GM12878 (cell line): ENCODE data around the gene SLC24A4. TPM values are rescaled to one million over a fixed set of nuclear protein-coding genes. Genes with fewer than 3 reads are reported as not detected.

Experiments used
- ATAC-seq: fragments of 200-7000 bp; cut with Tn5 transposase; 3 replicates; pipeline ENCODE4 v1.9.1; 2020; ENCODE audit warnings: mild to moderate bottlenecking, moderate library complexity
- BruUV-seq: library from RNA; stranded (reverse); fragments of 400-500 nt; replicated peaks from 2 replicates; lab custom pipeline; 2021; lab: Mats Ljungman, UMichigan
- CTCF ChIA-PET: fragments of 300-600 bp; sonication (Branson Sonifier 250); formaldehyde crosslinking; extraction: SDS; loops from one replicate; lab custom pipeline; 2021; ENCODE audit warnings: inconsistent platforms; lab: Yijun Ruan, JAX
- POLR2A ChIA-PET: fragments of 350-600 bp; formaldehyde crosslinking; extraction: SDS; loops from one replicate; lab custom pipeline; 2021; ENCODE audit warnings: inconsistent platforms; lab: Charles Lee
- RAD21 ChIA-PET: fragments of 300-600 bp; sonication (Branson Sonifier 250); formaldehyde crosslinking; loops from one replicate; lab custom pipeline; 2023; ENCODE audit warnings: antibody characterized with exemption; ENCODE audit not compliant: unreplicated experiment; lab: Charles Lee
- SMC1A ChIA-PET: fragments of 300-600 bp; sonication (Branson Sonifier 250); formaldehyde crosslinking; loops from one replicate; lab custom pipeline; 2023; ENCODE audit not compliant: unreplicated experiment, uncharacterized antibody; lab: Charles Lee
- DNase-seq: peaks from one replicate; pipeline ENCODE4 v3.0.0-alpha.2; 2011; ENCODE audit warnings: low read depth, low spot score
- FAIRE-seq: peaks from 3 replicates; lab custom pipeline; 2011; peaks lifted over from hg19 to GRCh38; lab: Jason Lieb, UNC
- H2AFZ ChIP-seq: 2 replicates; pipeline ENCODE4 v1.6.0; 2011; ENCODE audit warnings: low read depth, low read length, control low read depth; ENCODE audit not compliant: control insufficient read depth
- H3K27ac ChIP-seq: 2 replicates; pipeline ENCODE4 v1.5.1; 2011; ENCODE audit warnings: control low read depth; ENCODE audit not compliant: control insufficient read depth, insufficient read depth
- H3K27me3 ChIP-seq, 2 experiments: replicated peaks in 1 of 2; 2 replicates each; pipeline versions ENCODE4 v1.6.0 to v1.6.1; 2011; ENCODE audit warnings: low read length in 1 of 2; ENCODE audit not compliant: control insufficient read depth in 2 of 2, insufficient read depth in 2 of 2
- H3K36me3 ChIP-seq, 2 experiments: 2 replicates each; pipeline ENCODE4 v1.5.1; 2011; ENCODE audit warnings: low read length in 1 of 2; ENCODE audit not compliant: control insufficient read depth in 2 of 2, insufficient read depth in 2 of 2
- H3K4me1 ChIP-seq: 2 replicates; pipeline ENCODE4 v1.6.1; 2011; ENCODE audit warnings: mild to moderate bottlenecking, low read length, moderate library complexity, mixed read lengths; ENCODE audit not compliant: control insufficient read depth, insufficient read depth
- H3K4me2 ChIP-seq: 2 replicates; pipeline ENCODE4 v1.6.0; 2011; ENCODE audit warnings: control low read depth; ENCODE audit not compliant: control insufficient read depth, insufficient read depth
- H3K4me3 ChIP-seq: fragments of 200-600 bp; sonication (generic); 2 replicates; pipeline ENCODE4 v1.5.1; 2016
- H3K79me2 ChIP-seq: 2 replicates; pipeline ENCODE4 v1.6.0; 2011; ENCODE audit warnings: low read length; ENCODE audit not compliant: control insufficient read depth, insufficient read depth
- H3K9ac ChIP-seq: 2 replicates; pipeline ENCODE4 v1.8.0; 2011; ENCODE audit warnings: low read length, control low read depth, mixed read lengths; ENCODE audit not compliant: control insufficient read depth, insufficient read depth
- H3K9me3 ChIP-seq: replicated peaks from 3 replicates; pipeline ENCODE4 v1.5.1; 2011; ENCODE audit warnings: mild to moderate bottlenecking, low read length; ENCODE audit not compliant: control insufficient read depth, insufficient read depth
- H4K20me1 ChIP-seq: 2 replicates; pipeline ENCODE4 v1.6.0; 2011; ENCODE audit not compliant: control insufficient read depth, insufficient read depth
- CREB1 ChIP-seq: IDR thresholded peaks from 2 replicates; pipeline ENCODE4 v1.6.1; 2012; ENCODE audit warnings: low read depth, mild to moderate bottlenecking, inconsistent platforms
- CREM ChIP-seq: IDR thresholded peaks from 2 replicates; pipeline ENCODE4 v1.6.1; 2014; ENCODE audit warnings: antibody characterized with exemption, low read depth
- EED ChIP-seq: sonication (generic); IDR thresholded peaks from 2 replicates; pipeline ENCODE4 v1.6.1; 2016; ENCODE audit warnings: antibody characterized with exemption, low read depth
- FOXK2 ChIP-seq: fragments of 450-650 bp; IDR thresholded peaks from 2 replicates; pipeline ENCODE4 v1.6.1; 2017; ENCODE audit warnings: mild to moderate bottlenecking, moderate library complexity
- HDAC2 ChIP-seq: fragments of 200-600 bp; sonication (generic); IDR thresholded peaks from 2 replicates; pipeline ENCODE4 v1.6.1; 2017
- HDGF ChIP-seq: fragments of 450-650 bp; IDR thresholded peaks from 2 replicates; pipeline ENCODE4 v1.6.1; 2016; ENCODE audit warnings: antibody characterized with exemption
- IKZF2 ChIP-seq, 2 experiments: fragments of 450-650 bp; IDR thresholded peaks; 2 replicates each; pipeline ENCODE4 v1.6.1; 2017; ENCODE audit warnings: mild to moderate bottlenecking in 2 of 2, moderate library complexity in 2 of 2
- MXI1 ChIP-seq: fragments of 150-350 bp; IDR thresholded peaks from 2 replicates; pipeline ENCODE4 v1.6.1; 2011; ENCODE audit warnings: low read depth, mild to moderate bottlenecking, inconsistent platforms, low read length, improper control_type of control experiment
- MYC ChIP-seq: IDR thresholded peaks from 2 replicates; pipeline ENCODE4 v1.6.1; 2011; ENCODE audit warnings: mild to moderate bottlenecking, low read length, moderate library complexity, inconsistent platforms; ENCODE audit not compliant: insufficient read depth, insufficient replicate concordance, insufficient read length, severe bottlenecking
- NBN ChIP-seq: fragments of 450-650 bp; IDR thresholded peaks from 2 replicates; pipeline ENCODE4 v1.6.1; 2016
- POLR2A ChIP-seq: IDR thresholded peaks from 2 replicates; pipeline ENCODE4 v1.6.1; 2011; ENCODE audit warnings: low read depth, mild to moderate bottlenecking, low read length
- RUNX3 ChIP-seq: IDR thresholded peaks from 2 replicates; pipeline ENCODE4 v1.6.1; 2012; ENCODE audit warnings: low read length, inconsistent platforms
- SUPT20H ChIP-seq: IDR thresholded peaks from 2 replicates; pipeline ENCODE4 v1.6.1; 2011; ENCODE audit warnings: low read depth, mild to moderate bottlenecking, low read length, moderate library complexity, borderline replicate concordance; ENCODE audit not compliant: control insufficient read depth
- TBL1XR1 ChIP-seq: IDR thresholded peaks from 2 replicates; pipeline ENCODE4 v1.6.1; 2012; ENCODE audit warnings: low read depth, low read length, improper control_type of control experiment
- WRNIP1 ChIP-seq: IDR thresholded peaks from 2 replicates; pipeline ENCODE4 v1.6.1; 2011; ENCODE audit warnings: low read depth, low read length, improper control_type of control experiment, borderline replicate concordance
- ZZZ3 ChIP-seq: IDR thresholded peaks from 2 replicates; pipeline ENCODE4 v1.6.1; 2011; ENCODE audit warnings: low read depth; ENCODE audit not compliant: control insufficient read depth, insufficient read length
- in situ Hi-C: fragments of 300-500 bp; cut with MboI; formaldehyde crosslinking; loops from 9 replicates; pipeline ENCODE4 v1.14.3; 2018; ENCODE audit warnings: mixed read lengths
- intact Hi-C: fragments of 100-400 bp; cut with micrococcal nuclease; formaldehyde crosslinking; loops from one replicate; pipeline ENCODE4 v1.14.2; 2022; ENCODE audit not compliant: unreplicated experiment
- polyA plus RNA-seq, 11 experiments: library from polyadenylated mRNA; depleted of rRNA in 4 of 11; unstranded in 6 of 11; stranded (reverse) in 5 of 11; fragments of >200 nt; fragmentation: Nextera tagmentation in 4 of 11; fragmentation: Illumina TruSeq in 1 of 11; extraction: Ambion mirVana in 4 of 11; extraction: Trizol in 1 of 11; gene quantifications; 1 replicate in 1 of 11; 2 replicates in 10 of 11; pipeline versions ENCODE4 v1.2.1 to v1.2.3, GENCODE V29; 2011 to 2016; ENCODE audit warnings: inconsistent platforms in 2 of 11, missing spikeins in 2 of 11, low read depth in 1 of 11
- total RNA-seq, 4 experiments: library from RNA; depleted of rRNA in 3 of 4; stranded (reverse); fragments of >200 nt in 3 of 4; fragmentation: Illumina TruSeq in 1 of 4; extraction: Trizol in 1 of 4; gene quantifications; 2 replicates each; pipeline versions ENCODE4 v1.2.1 to v1.2.3, GENCODE V29; 2013 to 2021
- TF ChIP-seq, protein P1 (sequence below): fragments of 450-650 bp; conservative IDR thresholded peaks from 2 replicates; pipeline ENCODE4 v1.6.1; 2017; ENCODE audit warnings: mild to moderate bottlenecking, moderate library complexity
- TF ChIP-seq, protein P2 (sequence below): fragments of 450-650 bp; IDR thresholded peaks from 2 replicates; pipeline ENCODE4 v1.6.1; 2017; ENCODE audit warnings: low read depth, mild to moderate bottlenecking, moderate library complexity
- TF ChIP-seq, protein P3 (sequence below): fragments of 150-350 bp; IDR thresholded peaks from 2 replicates; pipeline ENCODE4 v1.6.1; 2016; ENCODE audit warnings: low read depth, low read length

Gene SLC24A4
- total and polyA plus RNA-seq, 10 of the 15 experiments (the other 5 are each of a cell fraction or from before 2014, with no cell fraction given), result under 0.01 to 0.46 (median 0.04) TPM; not detected in 5

DNA sequence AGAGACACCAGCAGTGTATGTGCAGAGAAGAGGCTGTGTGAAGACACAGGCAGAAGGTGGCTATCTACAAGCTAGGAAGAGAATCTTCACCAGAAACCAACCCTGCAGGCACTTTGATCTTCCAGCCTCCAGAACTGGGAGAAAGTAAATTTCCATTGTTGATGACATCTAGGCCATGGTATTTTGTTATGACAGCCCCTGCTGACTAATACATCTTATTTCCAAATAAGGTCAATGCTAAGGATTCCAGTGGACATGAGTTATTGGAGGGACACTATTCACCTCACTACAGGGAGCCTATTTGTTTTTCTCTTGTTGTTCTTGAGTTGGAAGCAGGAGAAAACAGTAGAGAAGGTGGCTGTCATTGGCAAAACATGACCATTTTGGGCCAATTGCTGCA, 102.1 kb downstream of the SLC24A4 start:
- ATAC-seq, result no peak
- no peak overlapping the region for H3K4me2 ChIP-seq
- H3K9ac ChIP-seq, result no peak overlapping the region
- ChIA-PET POLR2A (no interaction called here), CTCF (interaction anchor here (1.2 kb wide), 1 partner anchor 32 kb away, joined by 3 read pairs; no protein-coding TSS in a partner anchor), SMC1A (interaction anchor here (1.0 kb wide), 1 partner anchor 16 kb away, joined by 3 read pairs; no protein-coding TSS in a partner anchor), RAD21 (no interaction called here)
- no TSS peak for BruUV-seq
- no peak overlapping the region for H3K27ac ChIP-seq
- no peaks in the 10 kb centered on the region for H3K36me3 ChIP-seq
- in situ Hi-C loops, result no loop called here
- no peak for TF ChIP-seq MYC
- TF ChIP-seq HDGF, result no peak
- no peak for TF ChIP-seq WRNIP1
- TF ChIP-seq CREM, result no peak
- no peak for TF ChIP-seq TBL1XR1
- no peak for TF ChIP-seq FOXK2
- no peak for TF ChIP-seq NBN
- no peak for TF ChIP-seq IKZF2 (IDR thresholded peaks at IDR 0.05)
- no peak for TF ChIP-seq MXI1
- TF ChIP-seq RUNX3, result no peak
- no peak for TF ChIP-seq HDAC2
- no peak for TF ChIP-seq CREB1
- no peak for TF ChIP-seq SUPT20H
- TF ChIP-seq, protein P1, sequence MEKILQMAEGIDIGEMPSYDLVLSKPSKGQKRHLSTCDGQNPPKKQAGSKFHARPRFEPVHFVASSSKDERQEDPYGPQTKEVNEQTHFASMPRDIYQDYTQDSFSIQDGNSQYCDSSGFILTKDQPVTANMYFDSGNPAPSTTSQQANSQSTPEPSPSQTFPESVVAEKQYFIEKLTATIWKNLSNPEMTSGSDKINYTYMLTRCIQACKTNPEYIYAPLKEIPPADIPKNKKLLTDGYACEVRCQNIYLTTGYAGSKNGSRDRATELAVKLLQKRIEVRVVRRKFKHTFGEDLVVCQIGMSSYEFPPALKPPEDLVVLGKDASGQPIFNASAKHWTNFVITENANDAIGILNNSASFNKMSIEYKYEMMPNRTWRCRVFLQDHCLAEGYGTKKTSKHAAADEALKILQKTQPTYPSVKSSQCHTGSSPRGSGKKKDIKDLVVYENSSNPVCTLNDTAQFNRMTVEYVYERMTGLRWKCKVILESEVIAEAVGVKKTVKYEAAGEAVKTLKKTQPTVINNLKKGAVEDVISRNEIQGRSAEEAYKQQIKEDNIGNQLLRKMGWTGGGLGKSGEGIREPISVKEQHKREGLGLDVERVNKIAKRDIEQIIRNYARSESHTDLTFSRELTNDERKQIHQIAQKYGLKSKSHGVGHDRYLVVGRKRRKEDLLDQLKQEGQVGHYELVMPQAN, result no peak
- TF ChIP-seq, protein P2, sequence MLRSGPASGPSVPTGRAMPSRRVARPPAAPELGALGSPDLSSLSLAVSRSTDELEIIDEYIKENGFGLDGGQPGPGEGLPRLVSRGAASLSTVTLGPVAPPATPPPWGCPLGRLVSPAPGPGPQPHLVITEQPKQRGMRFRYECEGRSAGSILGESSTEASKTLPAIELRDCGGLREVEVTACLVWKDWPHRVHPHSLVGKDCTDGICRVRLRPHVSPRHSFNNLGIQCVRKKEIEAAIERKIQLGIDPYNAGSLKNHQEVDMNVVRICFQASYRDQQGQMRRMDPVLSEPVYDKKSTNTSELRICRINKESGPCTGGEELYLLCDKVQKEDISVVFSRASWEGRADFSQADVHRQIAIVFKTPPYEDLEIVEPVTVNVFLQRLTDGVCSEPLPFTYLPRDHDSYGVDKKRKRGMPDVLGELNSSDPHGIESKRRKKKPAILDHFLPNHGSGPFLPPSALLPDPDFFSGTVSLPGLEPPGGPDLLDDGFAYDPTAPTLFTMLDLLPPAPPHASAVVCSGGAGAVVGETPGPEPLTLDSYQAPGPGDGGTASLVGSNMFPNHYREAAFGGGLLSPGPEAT, result no peak
- no peak for TF ChIP-seq EED
- TF ChIP-seq, protein P3, sequence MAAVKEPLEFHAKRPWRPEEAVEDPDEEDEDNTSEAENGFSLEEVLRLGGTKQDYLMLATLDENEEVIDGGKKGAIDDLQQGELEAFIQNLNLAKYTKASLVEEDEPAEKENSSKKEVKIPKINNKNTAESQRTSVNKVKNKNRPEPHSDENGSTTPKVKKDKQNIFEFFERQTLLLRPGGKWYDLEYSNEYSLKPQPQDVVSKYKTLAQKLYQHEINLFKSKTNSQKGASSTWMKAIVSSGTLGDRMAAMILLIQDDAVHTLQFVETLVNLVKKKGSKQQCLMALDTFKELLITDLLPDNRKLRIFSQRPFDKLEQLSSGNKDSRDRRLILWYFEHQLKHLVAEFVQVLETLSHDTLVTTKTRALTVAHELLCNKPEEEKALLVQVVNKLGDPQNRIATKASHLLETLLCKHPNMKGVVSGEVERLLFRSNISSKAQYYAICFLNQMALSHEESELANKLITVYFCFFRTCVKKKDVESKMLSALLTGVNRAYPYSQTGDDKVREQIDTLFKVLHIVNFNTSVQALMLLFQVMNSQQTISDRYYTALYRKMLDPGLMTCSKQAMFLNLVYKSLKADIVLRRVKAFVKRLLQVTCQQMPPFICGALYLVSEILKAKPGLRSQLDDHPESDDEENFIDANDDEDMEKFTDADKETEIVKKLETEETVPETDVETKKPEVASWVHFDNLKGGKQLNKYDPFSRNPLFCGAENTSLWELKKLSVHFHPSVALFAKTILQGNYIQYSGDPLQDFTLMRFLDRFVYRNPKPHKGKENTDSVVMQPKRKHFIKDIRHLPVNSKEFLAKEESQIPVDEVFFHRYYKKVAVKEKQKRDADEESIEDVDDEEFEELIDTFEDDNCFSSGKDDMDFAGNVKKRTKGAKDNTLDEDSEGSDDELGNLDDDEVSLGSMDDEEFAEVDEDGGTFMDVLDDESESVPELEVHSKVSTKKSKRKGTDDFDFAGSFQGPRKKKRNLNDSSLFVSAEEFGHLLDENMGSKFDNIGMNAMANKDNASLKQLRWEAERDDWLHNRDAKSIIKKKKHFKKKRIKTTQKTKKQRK, result no peak
- TF ChIP-seq ZZZ3, result no peak
- no peak for TF ChIP-seq POLR2A
- DNase-seq, result no peak
- intact Hi-C loops, result no loop called here
- no peak overlapping the region for H2AFZ ChIP-seq
- FAIRE-seq, result no peak
- no peaks in the 10 kb centered on the region; the same call in 2 of the 3 replicates for H3K9me3 ChIP-seq
- H3K4me1 ChIP-seq, result no peaks in the 10 kb centered on the region
- H3K27me3 ChIP-seq, result no peaks in the 10 kb centered on the region
- no peaks in the 10 kb centered on the region for H4K20me1 ChIP-seq
- no peaks in the 10 kb centered on the region for H3K79me2 ChIP-seq
- H3K4me3 ChIP-seq, result no peak overlapping the region
